Fibroblast of skin of right quadriceps (primary cell): ENCODE data around the gene CCL17.
A peak's percentile ranks its signal among the peaks of the same experiment; 100 is the strongest.
"Not testable (repeated sequence)": the region's sequence is repeated elsewhere in the genome, so short reads cannot be mapped to it uniquely, and the experiment has no call there.

Experiments used
- DNase-seq: peaks from one replicate; pipeline ENCODE4 v3.0.0-alpha.2; 2013

Gene CCL17

GRCh38 chr16:57403965-57404817 is at the start of gene CCL17:
Gene CCL17 (plus strand): TSS chr16:57404767. CDS start chr16:57413933, 9,166 bp downstream.
- DNase-seq: no peak

- no peak for DNase-seq
These were observed 48.6 kb upstream of the CCL17 start for GRCh38 chr16:57355898-57356414.

- DNase-seq: no peak
These were observed 48.0 kb upstream of the CCL17 start for GRCh38 chr16:57356547-57356946.

GRCh38 chr16:57357330-57358085 is 47.1 kb upstream of the CCL17 start:
- no peak for DNase-seq

GRCh38 chr16:57358086-57358420 is 46.5 kb upstream of the CCL17 start:
- DNase-seq: no peak

GRCh38 chr16:57358527-57359095 is 46.0 kb upstream of the CCL17 start, which contains the start of gene CCL22:
Gene CCL22 (plus strand): TSS chr16:57358783. CDS start chr16:57358817, 34 bp downstream.
- DNase-seq: no peak

- no peak for DNase-seq
These were observed 44.1 kb upstream of the CCL17 start for GRCh38 chr16:57360321-57360935.

GRCh38 chr16:57361404-57361803 is 43.2 kb upstream of the CCL17 start:
- no peak for DNase-seq

GRCh38 chr16:57364143-57364542 is 40.4 kb upstream of the CCL17 start:
- no peak for DNase-seq

GRCh38 chr16:57366544-57367040 is 38.0 kb upstream of the CCL17 start:
- DNase-seq: no peak

- peak; percentile 13 for DNase-seq
These were observed 37.3 kb upstream of the CCL17 start for GRCh38 chr16:57367116-57367752.

GRCh38 chr16:57371494-57372371 is 32.8 kb upstream of the CCL17 start:
- no peak for DNase-seq

- DNase-seq: peak; percentile 28
These were observed 32.0 kb upstream of the CCL17 start, which contains the start of gene CX3CL1 for GRCh38 chr16:57372372-57373116. Gene CX3CL1 (plus strand): TSS chr16:57372490. CDS start chr16:57372569, 79 bp downstream.

GRCh38 chr16:57373117-57373947 is 31.2 kb upstream of the CCL17 start:
- no peak for DNase-seq

GRCh38 chr16:57374067-57374534 is 30.5 kb upstream of the CCL17 start:
- DNase-seq: no peak

GRCh38 chr16:57374925-57375465 is 29.6 kb upstream of the CCL17 start:
- DNase-seq: not testable (repeated sequence)

GRCh38 chr16:57376313-57376818 is 28.2 kb upstream of the CCL17 start:
- DNase-seq: no peak

GRCh38 chr16:57377080-57377841 is 27.3 kb upstream of the CCL17 start:
- DNase-seq: no peak
